Ishikawa (cell line): ENCODE data around the gene STX7.

ENCODE experiments used
- CEBPB ChIP-seq: IDR thresholded peaks from 2 replicates; pipeline ENCODE4 v1.6.1; 2012
- CREB1 ChIP-seq: IDR thresholded peaks from 2 replicates; pipeline ENCODE4 v1.6.1; 2012; ENCODE audit warnings: low read depth
- EGR1 ChIP-seq: IDR thresholded peaks from 2 replicates; pipeline ENCODE4 v1.6.1; 2012
- EP300 ChIP-seq: IDR thresholded peaks from 2 replicates; pipeline ENCODE4 v1.6.1; 2012; ENCODE audit warnings: borderline replicate concordance
- FOXM1 ChIP-seq: IDR thresholded peaks from 2 replicates; pipeline ENCODE4 v1.6.1; 2012; ENCODE audit warnings: low read depth, borderline replicate concordance
- MAX ChIP-seq: IDR thresholded peaks from 2 replicates; pipeline ENCODE4 v1.6.1; 2012
- NFIC ChIP-seq: IDR thresholded peaks from 2 replicates; pipeline ENCODE4 v1.6.1; 2012
- RAD21 ChIP-seq: IDR thresholded peaks from 2 replicates; pipeline ENCODE4 v1.6.1; 2012; ENCODE audit warnings: low read depth
- REST ChIP-seq: IDR thresholded peaks from 2 replicates; pipeline ENCODE4 v1.6.1; 2012; ENCODE audit warnings: low read depth, mild to moderate bottlenecking
- TAF1 ChIP-seq: IDR thresholded peaks from 2 replicates; pipeline ENCODE4 v1.6.1; 2012; ENCODE audit warnings: low read depth, mild to moderate bottlenecking
- TCF12 ChIP-seq: IDR thresholded peaks from 2 replicates; pipeline ENCODE4 v1.6.1; 2012; ENCODE audit warnings: low read depth
- TEAD4 ChIP-seq: IDR thresholded peaks from 2 replicates; pipeline ENCODE4 v1.6.1; 2012
- YY1 ChIP-seq: IDR thresholded peaks from 2 replicates; pipeline ENCODE4 v1.6.1; 2012; ENCODE audit warnings: low read depth
- ZBTB7A ChIP-seq: IDR thresholded peaks from 2 replicates; pipeline ENCODE4 v1.6.1; 2012; ENCODE audit warnings: low read depth
- TF ChIP-seq, protein P1 (sequence below): IDR thresholded peaks from 2 replicates; pipeline ENCODE4 v1.6.1; 2012

The STX7 gene

DNA sequence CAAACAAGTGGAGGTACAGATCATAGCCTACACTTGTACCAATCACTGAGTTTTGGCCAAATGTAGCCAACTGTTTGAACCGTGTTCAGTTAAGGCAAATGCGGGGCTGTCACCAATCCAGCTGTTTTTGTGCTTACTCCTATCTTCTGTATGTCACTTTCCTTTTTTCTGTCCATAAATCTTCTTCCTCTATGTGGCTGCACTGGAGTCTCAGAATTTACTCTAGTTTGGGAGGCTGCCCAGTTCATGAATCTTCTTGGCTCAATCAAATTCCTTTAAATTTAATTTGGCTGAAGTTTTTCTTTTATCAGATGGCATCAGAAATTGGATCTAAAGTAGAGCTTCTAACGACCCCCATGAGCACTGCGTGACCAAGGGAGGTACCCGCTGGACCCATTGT lies 11.7 kb upstream of the STX7 start:
- no peak for TF ChIP-seq YY1
- TF ChIP-seq, protein P1, sequence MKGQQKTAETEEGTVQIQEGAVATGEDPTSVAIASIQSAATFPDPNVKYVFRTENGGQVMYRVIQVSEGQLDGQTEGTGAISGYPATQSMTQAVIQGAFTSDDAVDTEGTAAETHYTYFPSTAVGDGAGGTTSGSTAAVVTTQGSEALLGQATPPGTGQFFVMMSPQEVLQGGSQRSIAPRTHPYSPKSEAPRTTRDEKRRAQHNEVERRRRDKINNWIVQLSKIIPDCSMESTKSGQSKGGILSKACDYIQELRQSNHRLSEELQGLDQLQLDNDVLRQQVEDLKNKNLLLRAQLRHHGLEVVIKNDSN, result no peak
- TF ChIP-seq CREB1, result no peak
- TF ChIP-seq TEAD4, result no peak

- TF ChIP-seq TCF12 (no peak), ZBTB7A (no peak), CEBPB (no peak), FOXM1 (no peak), TEAD4 (no peak), RAD21 (no peak), REST (no peak), CREB1 (no peak), MAX (no peak), TAF1 (no peak), EP300 (no peak), NFIC (no peak)
Measured at GRCh38 chr6:132520953-132521352, 8.0 kb upstream of the STX7 start.

- TF ChIP-seq FOXM1, result no peak
- no peak for TF ChIP-seq CREB1
- TF ChIP-seq REST, result no peak
- TF ChIP-seq EGR1, result no peak
- no peak for TF ChIP-seq MAX
- no peak for TF ChIP-seq ZBTB7A
- TF ChIP-seq, protein P1, result no peak
- no peak for TF ChIP-seq YY1
- no peak for TF ChIP-seq CEBPB
- TF ChIP-seq RAD21, result no peak
- TF ChIP-seq NFIC, result no peak
- TF ChIP-seq TAF1, result no peak
- TF ChIP-seq TEAD4, result no peak
- no peak for TF ChIP-seq TCF12
- no peak for TF ChIP-seq EP300
Measured at GRCh38 chr6:132515386-132515785, 2.5 kb upstream of the STX7 start.

DNA sequence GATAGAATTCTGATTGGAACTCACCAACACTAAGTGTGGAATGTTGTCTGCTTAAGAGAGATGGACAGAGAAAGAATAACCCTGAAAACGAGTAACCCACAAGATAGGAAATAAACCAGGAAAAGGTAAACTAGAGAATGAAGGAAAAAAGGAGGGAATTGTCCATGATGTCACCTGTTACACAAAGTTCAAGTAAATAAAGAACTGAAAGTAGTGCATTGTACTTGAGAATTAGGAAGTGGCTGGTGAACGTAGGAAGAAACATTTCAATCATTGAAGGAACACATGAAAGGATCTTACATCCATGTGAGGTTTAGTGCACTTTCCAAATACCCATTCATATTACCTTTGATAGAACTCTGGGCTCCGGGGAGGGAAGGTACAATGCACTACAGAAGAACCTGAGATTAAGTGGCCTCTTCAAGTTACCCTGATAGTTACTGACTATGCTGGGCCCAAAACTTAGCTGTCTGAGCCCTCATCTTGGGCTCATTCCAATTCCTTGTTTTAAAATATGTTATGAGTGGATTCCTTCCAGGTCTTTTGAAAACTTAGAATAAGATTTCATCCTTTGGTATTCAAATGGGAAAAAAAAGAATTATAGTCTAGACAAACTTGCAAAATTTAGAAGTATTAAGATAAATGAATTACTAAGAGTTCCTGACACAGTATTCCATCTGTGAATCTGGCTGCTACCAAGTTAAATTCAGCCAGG lies 1.1 kb upstream of the STX7 start:
- no peak for TF ChIP-seq FOXM1

- TF ChIP-seq EGR1 (no peak), CEBPB (no peak), TEAD4 (no peak), TAF1 (no peak), MAX (no peak), ZBTB7A (no peak), CREB1 (no peak), TCF12 (no peak), YY1 (no peak)
- TF ChIP-seq, protein P1, result no peak
Measured at GRCh38 chr6:132512342-132512637, 626 bp downstream of the STX7 start.

GRCh38 chr6:132511831-132512220 lies 1.1 kb downstream of the STX7 start:
- no peak for TF ChIP-seq TAF1
- no peak for TF ChIP-seq NFIC
- no peak for TF ChIP-seq FOXM1
- no peak for TF ChIP-seq ZBTB7A
- TF ChIP-seq CREB1, result no peak
- no peak for TF ChIP-seq TCF12
- TF ChIP-seq TEAD4, result no peak
- no peak for TF ChIP-seq EGR1
- TF ChIP-seq REST, result no peak
- TF ChIP-seq, protein P1, result no peak
- no peak for TF ChIP-seq EP300
- no peak for TF ChIP-seq MAX
- no peak for TF ChIP-seq CEBPB
- no peak for TF ChIP-seq YY1
- TF ChIP-seq RAD21, result no peak
